Stimulated activated effector memory CD8-positive, alpha-beta T cell treated with anti-CD3 and anti-CD28 coated beads, Interleukin-12 subunit alpha, Interleukin-12 subunit beta, amount 100 ng/mL, for 72 hours (primary cell): Measurements from ENCODE around the gene CTPS2.
"Not testable (repeated sequence)": the region's sequence is repeated elsewhere in the genome, so short reads cannot be mapped to it uniquely, and the experiment has no call there.

Source experiments
- ATAC-seq: fragments of 150-1000 bp; cut with Tn5 transposase; 2 replicates; pipeline ENCODE4 v1.10.0; 2021
- DNase-seq, 2 donors: peaks; one replicate each; pipeline ENCODE4 v3.0.0; 2021 to 2022; ENCODE audit warnings: low spot score in 2 of 2
- H3K27ac Mint-ChIP-seq: one replicate; pipeline ENCODE4 v1.8.0; 2022; ENCODE audit warnings: mild to moderate bottlenecking, mixed read lengths
- H3K36me3 Mint-ChIP-seq: one replicate; pipeline ENCODE4 v1.8.0; 2022; ENCODE audit warnings: mild to moderate bottlenecking, mixed read lengths
- H3K4me1 Mint-ChIP-seq: one replicate; pipeline ENCODE4 v1.8.0; 2022; ENCODE audit warnings: mixed read lengths
- H3K4me3 Mint-ChIP-seq: one replicate; pipeline ENCODE4 v1.8.0; 2022; ENCODE audit warnings: mild to moderate bottlenecking, mixed read lengths
- H3K9me3 Mint-ChIP-seq: one replicate; pipeline ENCODE4 v1.8.0; 2022; ENCODE audit warnings: mixed read lengths

CTPS2 gene

DNA sequence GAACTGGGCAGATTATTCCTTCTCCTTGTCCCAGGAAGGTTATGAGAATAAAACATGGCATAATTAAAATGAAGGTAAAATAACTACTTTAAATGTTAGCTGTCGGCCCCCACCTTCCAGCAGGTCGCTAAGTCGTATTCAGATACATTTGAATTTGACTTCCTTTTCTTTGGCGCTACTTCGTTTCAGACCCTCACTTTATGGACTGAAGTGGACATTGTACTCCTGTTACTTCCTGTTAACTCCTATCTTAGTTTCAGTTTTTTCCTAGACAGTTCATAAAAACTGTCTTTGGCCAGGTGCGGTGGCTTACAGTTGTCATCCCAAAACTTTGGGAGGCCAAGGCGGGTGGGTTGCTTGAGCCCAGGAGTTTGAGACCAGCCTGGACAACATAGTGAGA lies 12.6 kb upstream of the CTPS2 start:
- Mint-ChIP-seq H3K4me1 (peaks cover 17% of the 10 kb centered on the region), H3K36me3 (peaks cover 8% of the 10 kb centered on the region), H3K4me3 (no peak overlapping the region), H3K9me3 (no peaks in the 10 kb centered on the region), H3K27ac (peak overlapping the region; percentile 34)
- DNase-seq (no peak), ATAC-seq (no peak)

DNA sequence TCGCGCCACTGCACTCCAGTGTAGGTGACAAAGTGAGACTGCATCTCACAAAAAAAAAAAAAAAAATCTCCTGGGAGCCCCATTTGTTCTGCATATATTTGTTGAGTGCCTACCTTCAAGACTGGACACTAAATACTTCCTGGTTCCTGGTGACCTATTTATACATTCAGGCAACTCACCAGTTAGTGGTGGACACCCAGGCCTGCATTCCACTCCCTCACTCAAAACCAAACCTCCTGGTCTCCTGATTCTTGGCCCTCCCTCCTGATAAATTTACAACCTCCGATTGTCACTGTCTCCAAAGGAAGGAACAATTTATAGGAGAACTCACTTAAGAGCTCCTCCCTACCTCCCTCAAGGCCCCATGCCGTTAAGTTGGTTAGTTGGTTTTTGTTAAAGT lies 10.0 kb upstream of the CTPS2 start:
- H3K36me3 Mint-ChIP-seq = peaks cover 14% of the 10 kb centered on the region
- no peak for DNase-seq
- no peaks in the 10 kb centered on the region for H3K9me3 Mint-ChIP-seq
- H3K4me1 Mint-ChIP-seq = peaks cover 17% of the 10 kb centered on the region
- no peak overlapping the region for H3K4me3 Mint-ChIP-seq
- no peak for ATAC-seq
- no peak overlapping the region for H3K27ac Mint-ChIP-seq

DNA sequence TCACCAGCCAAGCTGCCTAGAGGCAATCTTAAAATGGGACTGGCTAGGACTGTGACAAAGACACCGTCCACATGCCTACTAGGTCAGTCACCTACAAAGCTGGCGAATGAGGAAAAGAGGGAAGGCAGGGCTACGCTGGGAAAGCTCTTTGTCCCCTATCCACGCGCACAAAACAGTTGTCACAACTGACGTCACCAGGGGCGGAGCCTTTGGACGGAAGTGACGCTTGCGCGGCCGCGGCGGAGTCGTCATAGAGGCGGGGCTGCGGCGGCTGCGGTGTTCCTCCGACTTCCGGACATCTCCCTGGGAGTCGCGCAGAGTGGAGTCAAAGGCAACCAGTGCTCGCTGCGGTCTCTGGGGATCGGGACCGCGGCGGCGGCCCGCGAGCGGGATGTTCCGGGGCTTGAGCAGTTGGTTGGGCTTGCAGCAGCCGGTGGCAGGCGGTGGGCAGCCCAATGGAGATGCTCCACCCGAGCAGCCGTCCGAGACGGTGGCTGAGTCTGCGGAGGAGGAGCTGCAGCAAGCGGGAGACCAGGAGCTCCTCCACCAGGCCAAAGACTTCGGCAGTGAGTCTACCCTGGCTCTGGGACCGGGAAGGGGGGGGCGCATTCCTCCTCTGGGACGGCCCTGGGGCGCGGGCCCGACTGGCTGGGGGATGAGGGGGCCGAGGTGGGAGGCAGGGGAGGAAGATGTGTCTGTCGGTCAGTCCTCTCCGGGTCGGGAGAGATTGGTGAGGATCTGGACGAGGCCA lies 7.0 kb upstream of the CTPS2 start, which contains the start of gene SYAP1:
TSS of gene SYAP1 (plus strand) at position 279 of the 751 bp plus-strand sequence. CDS start at position 392, 113 bp downstream.
- H3K9me3 Mint-ChIP-seq = no peaks in the 10 kb centered on the region
- H3K4me1 Mint-ChIP-seq = peaks cover 11% of the 10 kb centered on the region

DNA sequence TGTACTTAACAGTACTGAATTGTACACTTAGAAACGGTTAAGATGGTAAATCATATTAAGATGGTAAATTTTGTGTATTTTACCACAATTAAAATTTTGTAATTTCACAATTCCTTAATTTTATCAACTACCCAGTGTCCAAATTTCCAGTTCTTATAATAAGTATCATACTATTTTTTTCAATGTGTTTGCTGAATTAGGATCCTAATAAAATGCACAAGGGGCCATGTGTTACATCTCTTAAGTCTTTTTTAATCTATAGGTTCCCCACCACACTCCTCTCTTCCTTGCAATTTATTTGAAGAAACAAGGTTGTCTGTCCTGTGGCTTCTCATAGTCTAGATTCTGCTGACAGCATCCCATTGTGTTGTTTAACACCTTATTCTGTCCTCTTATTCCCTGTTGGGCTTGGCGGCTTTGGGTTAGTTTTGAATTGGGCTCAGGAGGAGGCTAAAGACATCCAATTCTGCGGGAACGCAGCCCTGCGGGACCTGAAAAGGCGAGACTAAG lies 6.4 kb upstream of the CTPS2 start:
- Mint-ChIP-seq H3K27ac (peak overlapping the region; percentile 95), H3K4me3 (peak overlapping the region; percentile 83), H3K36me3 (peaks cover 14% of the 10 kb centered on the region), H3K9me3 (no peaks in the 10 kb centered on the region), H3K4me1 (peaks cover 10% of the 10 kb centered on the region)
- DNase-seq = no peak
- ATAC-seq = no peak

More for the DNA sequence above, 7.0 kb upstream of the CTPS2 start, which contains the start of gene SYAP1:
- peak within 1 kb of the TSS; percentile 95 for H3K27ac Mint-ChIP-seq
- peak within 1 kb of the TSS; percentile 83 for H3K4me3 Mint-ChIP-seq
- ATAC-seq (peak; percentile 99), DNase-seq (peak; percentile 81 to 94)
- H3K36me3 Mint-ChIP-seq = peaks cover 14% of the 10 kb centered on the region

DNA sequence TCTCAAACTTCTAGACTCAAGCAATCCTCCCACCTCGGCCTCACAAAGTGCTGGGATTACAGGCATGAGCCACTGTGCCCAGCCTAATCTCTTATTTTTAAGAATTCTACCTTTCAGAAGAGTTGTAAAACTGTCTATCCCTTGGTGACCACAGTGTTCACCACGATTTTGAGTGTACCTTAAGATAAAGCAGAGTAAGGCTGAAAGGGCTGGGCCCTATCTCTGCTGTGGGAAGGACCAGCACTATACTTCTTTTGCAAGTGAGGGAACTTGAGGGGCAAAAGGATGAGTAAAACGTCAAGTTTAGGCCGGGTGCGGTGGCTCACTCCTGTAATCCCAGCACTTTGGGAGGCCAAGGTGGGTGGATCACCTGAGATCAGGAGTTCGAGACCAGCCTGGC lies 4.0 kb upstream of the CTPS2 start:
- H3K9me3 Mint-ChIP-seq, H3K27ac Mint-ChIP-seq, H3K36me3 Mint-ChIP-seq, H3K4me3 Mint-ChIP-seq, H3K4me1 Mint-ChIP-seq, DNase-seq, ATAC-seq: not testable (repeated sequence)

DNA sequence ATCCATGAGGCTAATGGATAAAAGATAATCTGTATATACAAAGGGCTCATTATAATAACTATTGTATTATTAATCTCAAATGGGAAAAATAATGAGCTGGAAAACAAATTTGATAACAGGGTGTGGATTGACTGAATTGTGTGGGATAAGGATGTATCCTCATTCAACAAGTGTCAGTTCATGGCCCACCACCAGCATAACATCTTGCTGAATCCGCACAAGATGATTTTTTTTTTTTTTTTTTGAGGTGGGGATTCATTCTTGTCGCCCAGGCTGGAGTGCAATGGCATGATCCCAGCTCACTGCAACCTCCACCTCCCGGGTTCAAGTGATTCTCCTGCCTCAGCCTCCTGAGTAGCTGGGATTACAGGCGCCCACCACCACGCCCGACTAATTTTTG lies 3.2 kb upstream of the CTPS2 start:
- H3K4me3 Mint-ChIP-seq, DNase-seq, H3K36me3 Mint-ChIP-seq, H3K27ac Mint-ChIP-seq, ATAC-seq, H3K9me3 Mint-ChIP-seq, H3K4me1 Mint-ChIP-seq: not testable (repeated sequence)

DNA sequence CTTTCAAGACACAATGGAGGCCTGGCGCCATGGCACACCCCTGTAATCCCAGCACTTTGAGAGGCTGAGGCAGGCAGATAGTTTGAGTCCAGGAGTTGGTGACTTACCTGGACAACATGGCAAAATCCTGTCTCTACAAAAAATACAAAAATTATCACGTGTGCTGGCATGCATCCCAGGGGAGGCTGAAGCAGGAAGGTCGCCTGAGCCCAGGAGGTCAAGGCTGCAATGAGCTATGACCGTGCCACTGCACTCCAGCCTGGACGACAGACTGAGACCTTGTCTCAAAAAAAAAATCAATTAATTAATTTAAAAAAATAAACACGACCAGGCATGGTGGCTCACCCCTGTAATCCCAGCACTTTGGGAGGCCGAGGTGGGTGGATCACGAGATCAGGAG lies 2.0 kb upstream of the CTPS2 start:
- peaks cover 4% of the 10 kb centered on the region for H3K36me3 Mint-ChIP-seq
- ATAC-seq = no peak
- H3K4me3 Mint-ChIP-seq = no peak overlapping the region
- no peak for DNase-seq
- H3K9me3 Mint-ChIP-seq = no peaks in the 10 kb centered on the region
- H3K27ac Mint-ChIP-seq = no peak overlapping the region
- H3K4me1 Mint-ChIP-seq = no peaks in the 10 kb centered on the region

DNA sequence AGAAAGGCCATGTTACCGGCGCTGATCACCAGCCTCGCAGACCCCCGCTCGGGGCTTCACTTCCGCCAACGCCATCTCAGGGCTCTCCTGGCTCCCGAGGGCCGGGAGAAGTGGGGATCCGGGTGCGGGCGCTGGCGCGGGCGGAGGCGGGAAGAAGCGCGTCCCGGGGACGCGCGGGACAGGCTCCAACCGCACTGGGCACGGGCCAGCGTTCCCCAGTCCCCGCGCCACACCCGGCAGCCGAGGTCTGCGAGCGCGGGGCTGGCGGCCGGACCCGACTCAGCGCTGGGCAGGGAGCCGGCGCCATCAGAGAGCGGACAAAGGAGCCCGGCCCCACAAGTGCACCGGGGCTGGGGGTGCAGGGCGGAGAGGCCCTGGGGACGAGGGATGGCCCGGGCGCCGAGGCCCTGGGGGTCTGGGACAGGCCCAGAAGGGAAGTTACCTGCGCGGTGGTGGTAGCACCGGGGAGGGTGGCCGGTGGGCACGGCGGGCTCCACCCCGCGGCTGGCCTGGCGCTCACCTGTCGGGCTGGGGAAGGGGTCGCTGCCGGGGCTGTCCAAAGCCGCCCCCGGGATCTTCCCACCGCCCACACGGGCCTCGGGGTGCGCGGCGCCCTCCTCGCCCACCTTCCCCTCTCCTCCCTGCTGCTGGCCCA lies 449 bp downstream of the CTPS2 start:
- Mint-ChIP-seq H3K9me3 (no peaks in the 10 kb centered on the region), H3K36me3 (no peaks in the 10 kb centered on the region), H3K27ac (peak overlapping the region; percentile 87), H3K4me3 (peak overlapping the region; percentile 78), H3K4me1 (no peaks in the 10 kb centered on the region)
- DNase-seq (no peak), ATAC-seq (peak; percentile 68)

DNA sequence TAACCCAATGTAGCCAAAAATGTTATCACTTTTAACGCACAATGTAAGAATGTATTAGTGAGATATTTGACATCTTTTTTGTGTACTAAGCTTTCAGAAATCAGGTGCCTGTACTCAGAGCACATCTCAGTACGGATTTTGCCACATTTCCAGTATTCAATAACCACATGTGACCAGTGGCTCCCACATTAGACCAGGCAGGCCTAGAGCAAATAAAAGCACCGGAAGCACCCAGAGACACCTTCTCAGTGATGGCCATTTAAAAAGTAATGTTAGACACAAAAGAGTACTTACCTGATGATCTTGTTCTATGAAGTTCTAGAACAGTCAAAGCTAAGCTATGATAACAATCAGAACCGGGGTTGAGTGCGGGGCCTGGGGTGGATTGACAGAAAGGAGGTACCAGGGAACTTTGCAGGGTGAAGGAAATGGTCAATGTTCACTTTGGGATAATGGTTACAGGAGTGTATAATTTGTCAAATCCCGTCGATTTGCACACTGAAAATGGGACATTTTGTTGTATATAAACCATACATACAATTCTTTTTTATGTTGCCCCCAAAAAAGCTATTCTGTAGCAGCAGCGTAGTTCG lies 1.2 kb downstream of the CTPS2 start:
- DNase-seq = no peak
- no peaks in the 10 kb centered on the region for H3K9me3 Mint-ChIP-seq
- no peaks in the 10 kb centered on the region for H3K36me3 Mint-ChIP-seq
- no peak for ATAC-seq
- peak overlapping the region; percentile 64 for H3K27ac Mint-ChIP-seq
- peak overlapping the region; percentile 78 for H3K4me3 Mint-ChIP-seq
- no peaks in the 10 kb centered on the region for H3K4me1 Mint-ChIP-seq

DNA sequence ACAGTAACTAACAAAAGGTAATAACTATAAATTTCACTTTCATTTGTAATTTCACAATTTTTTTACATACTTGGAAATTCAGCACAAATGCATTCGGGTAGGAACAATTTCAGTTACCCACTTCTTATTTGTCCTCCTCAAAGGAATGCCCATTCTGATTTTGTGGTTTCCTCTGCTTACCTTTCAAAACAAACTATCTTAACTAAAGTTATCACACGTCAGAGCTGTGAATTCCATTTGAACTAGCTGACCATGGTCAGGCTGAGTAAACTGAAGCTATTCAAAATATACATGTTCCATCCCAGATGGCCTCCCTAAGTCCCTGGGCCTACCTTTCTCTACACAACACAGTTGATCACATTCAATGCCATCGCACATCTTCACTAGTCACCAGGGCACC lies 4.5 kb downstream of the CTPS2 start:
- no peaks in the 10 kb centered on the region for H3K9me3 Mint-ChIP-seq
- no peak overlapping the region for H3K27ac Mint-ChIP-seq
- H3K4me1 Mint-ChIP-seq = no peaks in the 10 kb centered on the region
- ATAC-seq (no peak), DNase-seq (no peak)
- H3K36me3 Mint-ChIP-seq = no peaks in the 10 kb centered on the region
- no peak overlapping the region for H3K4me3 Mint-ChIP-seq

DNA sequence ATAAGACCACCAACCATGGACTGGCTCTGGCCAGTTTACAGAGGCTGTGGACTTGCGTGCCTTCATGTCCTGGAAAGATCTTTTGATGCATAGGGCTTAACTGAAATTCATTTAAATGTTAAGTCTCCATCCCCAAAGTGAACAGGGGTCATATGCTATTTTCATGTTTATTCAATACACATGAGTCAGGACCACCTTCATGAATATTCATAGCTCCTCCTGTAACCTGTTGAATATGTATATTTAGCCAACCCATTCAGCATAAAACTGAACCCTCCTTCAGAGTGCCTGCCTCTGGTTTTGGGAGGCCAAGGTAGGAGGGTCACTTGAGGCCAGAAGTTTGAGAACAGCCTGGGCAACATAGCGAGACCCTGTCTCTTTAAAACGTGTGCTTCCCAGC lies 7.1 kb downstream of the CTPS2 start:
- Mint-ChIP-seq H3K4me3 (no peak overlapping the region), H3K9me3 (no peaks in the 10 kb centered on the region), H3K4me1 (no peaks in the 10 kb centered on the region), H3K36me3 (no peaks in the 10 kb centered on the region), H3K27ac (no peak overlapping the region)
- DNase-seq (no peak), ATAC-seq (no peak)

DNA sequence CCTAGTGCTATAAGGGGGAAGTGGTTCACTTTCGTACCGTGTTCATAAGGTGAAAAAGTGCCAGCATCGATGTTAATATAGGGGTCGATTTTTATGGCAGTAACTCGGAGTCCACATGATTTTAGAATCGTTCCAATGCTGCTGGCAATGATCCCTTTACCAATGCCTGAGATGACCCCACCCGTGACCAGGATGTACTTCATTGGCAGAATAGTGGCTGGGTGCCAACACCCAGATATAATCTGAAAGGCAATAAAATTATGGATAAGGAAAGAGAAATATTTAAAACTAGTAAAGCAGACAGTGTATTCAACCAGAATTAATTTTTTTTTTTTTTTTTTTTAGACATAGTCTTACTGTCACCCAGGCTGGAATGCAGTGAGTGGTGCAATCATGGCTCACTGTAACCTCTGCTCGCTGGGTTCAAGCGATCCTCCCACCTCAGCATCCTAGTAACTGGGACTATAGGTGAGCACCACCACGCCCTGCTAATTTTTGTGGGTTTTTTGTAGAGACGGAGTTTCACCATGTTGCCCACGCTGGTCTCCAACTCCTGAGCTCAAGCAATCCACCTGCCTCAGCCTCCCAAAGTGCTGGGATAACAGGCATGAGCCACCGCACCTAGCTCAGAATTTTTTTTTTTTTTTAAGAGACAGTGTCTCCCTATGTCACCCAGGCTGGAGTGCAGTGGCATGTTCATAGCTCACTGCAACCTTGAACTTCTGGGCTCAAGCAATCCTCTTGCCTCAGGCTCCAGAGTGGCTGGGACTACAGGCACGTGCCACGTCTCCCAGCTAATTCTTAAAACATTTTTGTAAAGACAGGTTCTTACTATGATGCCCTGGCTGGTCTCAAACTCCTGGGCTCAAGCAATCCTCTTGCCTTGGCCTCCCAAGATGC lies 9.5 kb downstream of the CTPS2 start:
- no peaks in the 10 kb centered on the region for H3K9me3 Mint-ChIP-seq
- ATAC-seq = no peak
- no peak overlapping the region for H3K27ac Mint-ChIP-seq
- no peaks in the 10 kb centered on the region for H3K4me1 Mint-ChIP-seq
- no peak overlapping the region for H3K4me3 Mint-ChIP-seq
- DNase-seq = no peak
- no peaks in the 10 kb centered on the region for H3K36me3 Mint-ChIP-seq

DNA sequence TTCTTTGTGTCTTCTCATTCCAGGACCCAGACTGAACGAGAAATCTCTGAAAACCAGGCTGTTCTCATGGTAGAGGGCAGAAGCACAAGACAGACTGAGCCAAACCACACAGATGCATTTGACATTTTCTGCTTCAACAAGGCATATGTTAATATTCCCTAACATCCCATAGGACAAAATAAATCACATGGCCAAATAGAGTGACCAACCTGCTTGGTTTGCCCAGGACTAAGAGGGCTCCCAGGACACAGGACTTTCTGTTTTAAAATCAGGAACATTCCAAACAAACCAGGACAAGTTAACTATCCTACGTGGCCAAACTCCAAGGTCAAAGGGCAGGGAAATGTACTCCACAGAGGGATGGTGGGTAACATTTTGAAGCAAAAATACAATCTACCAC lies 11.7 kb downstream of the CTPS2 start:
- Mint-ChIP-seq H3K4me3 (no peak overlapping the region), H3K27ac (no peak overlapping the region), H3K36me3 (no peaks in the 10 kb centered on the region), H3K9me3 (no peaks in the 10 kb centered on the region), H3K4me1 (no peaks in the 10 kb centered on the region)
- DNase-seq (no peak), ATAC-seq (no peak)

DNA sequence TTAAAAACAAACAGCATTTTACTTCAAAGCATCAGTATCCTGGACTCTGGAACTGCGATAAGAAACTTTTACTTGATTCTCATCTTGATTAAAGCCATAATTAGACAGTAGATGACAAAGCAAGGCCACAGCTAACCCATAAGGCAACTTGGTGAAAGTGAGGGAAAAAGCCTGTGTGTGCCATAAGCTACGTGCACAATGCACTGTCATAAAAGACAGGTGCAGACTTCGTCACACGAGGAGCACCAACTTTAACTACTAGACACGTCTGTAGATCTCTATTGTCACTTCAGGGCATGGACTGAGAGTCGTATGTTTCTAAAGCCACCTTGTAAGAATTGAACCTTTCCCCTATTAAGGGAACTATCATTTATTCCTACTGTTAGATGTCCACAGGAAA lies 13.1 kb downstream of the CTPS2 start:
- peaks cover 3% of the 10 kb centered on the region for H3K36me3 Mint-ChIP-seq
- H3K9me3 Mint-ChIP-seq = no peaks in the 10 kb centered on the region

DNA sequence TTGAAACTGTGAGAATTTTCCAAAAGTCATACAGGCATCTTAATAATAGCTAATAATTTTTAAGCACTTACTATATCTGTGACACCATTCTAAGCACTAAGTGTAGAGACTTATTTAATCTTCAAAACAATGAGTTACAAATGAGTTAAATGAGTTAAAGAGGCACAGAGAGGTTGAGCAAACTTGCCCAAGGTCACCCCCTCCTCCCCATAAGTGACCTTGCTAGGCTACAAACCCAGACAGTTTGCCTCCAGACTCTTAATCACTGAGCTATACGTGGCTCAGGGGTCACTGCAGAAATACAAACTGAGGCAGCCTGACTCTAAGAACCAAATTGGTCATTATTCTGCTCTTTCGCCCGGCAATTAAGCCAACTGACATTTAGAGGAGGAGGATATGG lies 15.5 kb downstream of the CTPS2 start:
- no peak for ATAC-seq
- no peak overlapping the region for H3K27ac Mint-ChIP-seq
- H3K9me3 Mint-ChIP-seq = no peaks in the 10 kb centered on the region
- H3K36me3 Mint-ChIP-seq = peaks cover 5% of the 10 kb centered on the region
- H3K4me3 Mint-ChIP-seq = no peak overlapping the region
- DNase-seq = no peak
- H3K4me1 Mint-ChIP-seq = no peaks in the 10 kb centered on the region

More for the DNA sequence above, 13.1 kb downstream of the CTPS2 start:
- Mint-ChIP-seq H3K4me3 (no peak overlapping the region), H3K4me1 (no peaks in the 10 kb centered on the region), H3K27ac (no peak overlapping the region)
- ATAC-seq (no peak), DNase-seq (no peak)
